ENCODE measurements around the gene WDR49. TPM values are rescaled to one million over a fixed set of nuclear protein-coding genes. Genes with fewer than 3 reads are reported as not detected.
A peak's percentile ranks its signal among the peaks of the same experiment; 100 is the strongest.

Gene WDR49
- 0.73 and 1.4 TPM in 2 replicates for total RNA-seq
- 1.5 TPM for total RNA-seq (2013)
- polyA plus RNA-seq, result 0.74 and 0.88 TPM in 2 replicates
- 1.3 and 1.5 TPM in 2 replicates for polyA minus RNA-seq

DNA sequence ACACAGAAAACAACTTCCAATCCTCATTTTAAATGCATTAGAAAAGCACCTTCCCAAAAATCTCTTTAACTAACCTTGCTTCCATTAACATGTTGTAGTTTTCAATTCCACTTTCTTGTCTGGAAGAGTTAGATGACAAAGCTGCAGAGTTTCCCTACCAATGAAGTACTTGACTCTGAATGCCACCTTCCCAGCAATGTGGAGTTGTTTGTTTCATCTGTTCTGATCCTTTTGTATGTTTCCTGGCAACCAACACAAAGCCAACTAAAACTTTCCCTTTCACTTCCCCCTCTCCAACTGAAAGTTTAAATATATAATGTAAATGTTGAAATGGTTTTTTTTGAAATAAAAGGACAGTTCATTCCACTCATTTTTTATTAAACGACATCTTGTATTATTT, at the start of gene WDR49:
Gene WDR49, minus strand, starts transcription at position 183 of the 400 bp plus-strand sequence. CDS start 517 bp downstream, outside the sequence.
- H3K4me2 ChIP-seq (replicated peaks; ENCODE audit: low read depth, low read length, poor library complexity, severe bottlenecking), result peak within 1 kb of the TSS; percentile 44
- Mint-ChIP-seq H3K4me3 (peak within 1 kb of the TSS; percentile 57), H3K4me1 (peaks cover 26% of the 10 kb centered on the region), H3K9me3 (ENCODE audit: insufficient read depth) (no peaks in the 10 kb centered on the region), H3K27me3 (peaks cover 8% of the 10 kb centered on the region), H3K27ac (peak within 1 kb of the TSS; percentile 11)
- peaks cover 0 to 4% (median 0%) of the 10 kb centered on the region in 3 donors for H3K9me3 ChIP-seq (ENCODE audit: control extremely low read depth in 1 of 3, control insufficient read depth in 2 of 3, insufficient read depth in 1 of 3, low read length in 2 of 3)
- ATAC-seq (ENCODE audit: low read depth), result no peak
- H3K27me3 ChIP-seq (replicated peaks in 1 of 4; ENCODE audit: control extremely low read depth in 1 of 4, control insufficient read depth in 3 of 4, insufficient read depth in 4 of 4, low read length in 3 of 4), result no peaks in the 10 kb centered on the region
- WGBS (ENCODE audit: insufficient coverage), result no CpG with 5 or more reads among the region's 1 CpG
- peak within 1 kb of the TSS; percentile 30 for H2AFZ ChIP-seq (ENCODE audit: insufficient read depth, low read depth, low read length, poor library complexity, severe bottlenecking)
- peak within 1 kb of the TSS in 1 of 2 donors; percentile 64 for H3K27ac ChIP-seq (ENCODE audit: low read length in 2 of 2)
- POLR2A ChIA-PET, result no interaction called here
- TF ChIP-seq, protein P1, sequence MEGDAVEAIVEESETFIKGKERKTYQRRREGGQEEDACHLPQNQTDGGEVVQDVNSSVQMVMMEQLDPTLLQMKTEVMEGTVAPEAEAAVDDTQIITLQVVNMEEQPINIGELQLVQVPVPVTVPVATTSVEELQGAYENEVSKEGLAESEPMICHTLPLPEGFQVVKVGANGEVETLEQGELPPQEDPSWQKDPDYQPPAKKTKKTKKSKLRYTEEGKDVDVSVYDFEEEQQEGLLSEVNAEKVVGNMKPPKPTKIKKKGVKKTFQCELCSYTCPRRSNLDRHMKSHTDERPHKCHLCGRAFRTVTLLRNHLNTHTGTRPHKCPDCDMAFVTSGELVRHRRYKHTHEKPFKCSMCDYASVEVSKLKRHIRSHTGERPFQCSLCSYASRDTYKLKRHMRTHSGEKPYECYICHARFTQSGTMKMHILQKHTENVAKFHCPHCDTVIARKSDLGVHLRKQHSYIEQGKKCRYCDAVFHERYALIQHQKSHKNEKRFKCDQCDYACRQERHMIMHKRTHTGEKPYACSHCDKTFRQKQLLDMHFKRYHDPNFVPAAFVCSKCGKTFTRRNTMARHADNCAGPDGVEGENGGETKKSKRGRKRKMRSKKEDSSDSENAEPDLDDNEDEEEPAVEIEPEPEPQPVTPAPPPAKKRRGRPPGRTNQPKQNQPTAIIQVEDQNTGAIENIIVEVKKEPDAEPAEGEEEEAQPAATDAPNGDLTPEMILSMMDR (IDR thresholded peaks at IDR 0.05), result no peak
- TF ChIP-seq EZH2 (IDR thresholded peaks at IDR 0.05; ENCODE audit: borderline replicate concordance, insufficient read depth, low read depth, low read length, poor library complexity, severe bottlenecking), result no peak
- peak; percentile 21 for DNase-seq
- H3K36me3 ChIP-seq (replicated peaks in 1 of 2; ENCODE audit: control extremely low read depth in 1 of 2, control insufficient read depth in 1 of 2, extremely low read depth in 1 of 2, insufficient read depth in 2 of 2, low read length in 1 of 2), result no peaks in the 10 kb centered on the region
- intact Hi-C loops (cut with micrococcal nuclease), result no loop called here
- CTCF ChIA-PET, result interaction anchor here (0.9 kb wide), 1 partner anchor 30 kb away, joined by 4 read pairs; no protein-coding TSS in a partner anchor
- H4K20me1 ChIP-seq (ENCODE audit: control insufficient read depth, insufficient read depth, low read length, poor library complexity, severe bottlenecking), result no peaks in the 10 kb centered on the region
- peaks cover 9 to 22% of the 10 kb centered on the region in 2 donors for H3K4me1 ChIP-seq (ENCODE audit: control insufficient read depth in 2 of 2, insufficient read depth in 2 of 2, low read length in 2 of 2)
- H3K4me3 ChIP-seq (ENCODE audit: control extremely low read depth in 1 of 5, extremely low read depth in 1 of 5, insufficient read depth in 1 of 5, low read depth in 2 of 5, low read length in 4 of 5), result peak within 1 kb of the TSS in 1 of 5 experiments; percentile 31
- H3K9ac ChIP-seq (ENCODE audit: low read length), result peak within 1 kb of the TSS; percentile 3
- no peaks in the 10 kb centered on the region for H3K79me2 ChIP-seq (ENCODE audit: control insufficient read depth, insufficient read depth, low read length)

DNA sequence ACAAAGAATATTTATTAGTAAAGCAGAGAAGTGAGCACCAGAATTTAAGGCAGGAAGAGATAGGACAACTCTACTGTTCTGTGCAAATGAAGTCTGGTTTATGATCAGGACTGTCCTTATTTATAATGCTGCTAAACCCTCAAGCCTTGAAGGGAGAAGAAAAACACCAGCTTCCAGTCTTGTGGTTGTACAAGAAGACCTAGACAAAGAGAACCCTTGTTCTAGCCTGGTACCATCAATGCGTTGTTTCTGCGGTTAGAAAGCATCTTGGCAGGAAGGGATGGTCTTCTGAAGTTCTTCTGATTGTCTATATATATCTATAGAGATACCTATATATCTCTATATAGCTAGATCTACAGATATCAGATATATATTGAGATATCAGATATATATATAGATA, 47.2 kb upstream of the WDR49 start:
- intact Hi-C loops (cut with micrococcal nuclease), result no loop called here
- Histone ChIP-seq H3K9ac (ENCODE audit: low read length) (no peak overlapping the region), H3K4me2 (replicated peaks; ENCODE audit: low read depth, low read length, poor library complexity, severe bottlenecking) (no peak overlapping the region), H3K79me2 (ENCODE audit: control insufficient read depth, insufficient read depth, low read length) (peaks cover 3% of the 10 kb centered on the region), H4K20me1 (ENCODE audit: control insufficient read depth, insufficient read depth, low read length, poor library complexity, severe bottlenecking) (peaks cover 41% of the 10 kb centered on the region), H3K4me3 (ENCODE audit: control extremely low read depth in 1 of 5, extremely low read depth in 1 of 5, insufficient read depth in 1 of 5, low read depth in 2 of 5, low read length in 4 of 5) (no peak overlapping the region), H3K27me3 (replicated peaks in 1 of 4; ENCODE audit: control extremely low read depth in 1 of 4, control insufficient read depth in 3 of 4, insufficient read depth in 4 of 4, low read length in 3 of 4) (no peaks in the 10 kb centered on the region), H3K36me3 (replicated peaks in 1 of 2; ENCODE audit: control extremely low read depth in 1 of 2, control insufficient read depth in 1 of 2, extremely low read depth in 1 of 2, insufficient read depth in 2 of 2, low read length in 1 of 2) (peaks cover 15 to 36% of the 10 kb centered on the region in 2 experiments), H3K27ac (ENCODE audit: low read length in 2 of 2) (no peak overlapping the region), H3K4me1 (ENCODE audit: control insufficient read depth in 2 of 2, insufficient read depth in 2 of 2, low read length in 2 of 2) (no peaks in the 10 kb centered on the region), H2AFZ (ENCODE audit: insufficient read depth, low read depth, low read length, poor library complexity, severe bottlenecking) (no peak overlapping the region), H3K9me3 (ENCODE audit: control extremely low read depth in 1 of 3, control insufficient read depth in 2 of 3, insufficient read depth in 1 of 3, low read length in 2 of 3) (no peaks in the 10 kb centered on the region)
- ATAC-seq (ENCODE audit: low read depth), result no peak
- no CpG with 5 or more reads among the region's 2 CpGs for WGBS (ENCODE audit: insufficient coverage)
- DNase-seq, result no peak
- ChIA-PET POLR2A (no interaction called here), CTCF (interaction anchor here (0.9 kb wide), 1 partner anchor 40 kb away, joined by 3 read pairs; no protein-coding TSS in a partner anchor)
- H3K9me3 Mint-ChIP-seq (ENCODE audit: insufficient read depth), result no peaks in the 10 kb centered on the region
- no peak overlapping the region for H3K27ac Mint-ChIP-seq
- no peaks in the 10 kb centered on the region for H3K27me3 Mint-ChIP-seq
- H3K4me1 Mint-ChIP-seq, result peaks cover 1% of the 10 kb centered on the region
- H3K4me3 Mint-ChIP-seq, result no peak overlapping the region
- TF ChIP-seq EZH2 (IDR thresholded peaks at IDR 0.05; ENCODE audit: borderline replicate concordance, insufficient read depth, low read depth, low read length, poor library complexity, severe bottlenecking), result no peak
- TF ChIP-seq, protein P1 (IDR thresholded peaks at IDR 0.05), result no peak

All from B cell (primary cell).